HEK293 (cell line): ENCODE data around the gene HIGD1A.

Source experiments
- HOXD13 ChIP-seq: sonication (generic); formaldehyde crosslinking; IDR thresholded peaks from 2 replicates; pipeline ENCODE4 v1.8.0; 2022; ENCODE audit warnings: missing genetic modification reagents, borderline replicate concordance
- KLF10 ChIP-seq: fragments of 450-650 bp; IDR thresholded peaks from 2 replicates; pipeline ENCODE4 v1.5.1; 2018; ENCODE audit warnings: missing biosample characterization, mild to moderate bottlenecking, missing genetic modification characterization
- MYNN ChIP-seq: fragments of 450-650 bp; formaldehyde crosslinking; IDR thresholded peaks from 2 replicates; pipeline ENCODE4 v1.5.1; 2016; ENCODE audit warnings: missing biosample characterization, missing genetic modification characterization, borderline replicate concordance
- SALL2 ChIP-seq: fragments of 450-650 bp; formaldehyde crosslinking; IDR thresholded peaks from 2 replicates; pipeline ENCODE4 v1.5.0; 2017; ENCODE audit warnings: missing biosample characterization, mild to moderate bottlenecking, missing genetic modification characterization, borderline replicate concordance
- TRIM28 ChIP-seq: IDR thresholded peaks from 2 replicates; pipeline ENCODE4 v1.6.1; 2011; ENCODE audit warnings: low read length, control low read depth, borderline replicate concordance
- ZNF155 ChIP-seq: fragments of 450-650 bp; formaldehyde crosslinking; IDR thresholded peaks from 2 replicates; pipeline ENCODE4 v1.5.1; 2016; ENCODE audit warnings: missing biosample characterization, missing genetic modification characterization
- ZNF239 ChIP-seq: fragments of 450-650 bp; formaldehyde crosslinking; IDR thresholded peaks from 2 replicates; pipeline ENCODE4 v1.5.1; 2016; ENCODE audit warnings: missing biosample characterization, missing genetic modification characterization
- ZNF274 ChIP-seq, 2 experiments: fragments of 200-500 bp in 1 of 2; fragments of 450-650 bp in 1 of 2; sonication (Bioruptor generic) in 1 of 2; formaldehyde crosslinking in 1 of 2; IDR thresholded peaks; 2 replicates each; pipeline versions ENCODE4 v1.5.1 to v1.6.1; 2014 to 2016; ENCODE audit warnings: borderline replicate concordance in 1 of 2, inconsistent platforms in 1 of 2, low read length in 1 of 2, missing biosample characterization in 1 of 2, missing genetic modification characterization in 1 of 2
- TF ChIP-seq, protein P1 (sequence below): fragments of 450-650 bp; formaldehyde crosslinking; IDR thresholded peaks from 2 replicates; pipeline ENCODE4 v1.5.1; 2016; ENCODE audit warnings: missing biosample characterization, missing genetic modification characterization
- TF ChIP-seq, protein P2 (sequence below): fragments of 450-650 bp; formaldehyde crosslinking; IDR thresholded peaks from 2 replicates; pipeline ENCODE4 v1.5.1; 2016; ENCODE audit warnings: missing biosample characterization, missing genetic modification characterization
- TF ChIP-seq, protein P3 (sequence below): IDR thresholded peaks from 2 replicates; pipeline ENCODE4 v1.6.1; 2011; ENCODE audit warnings: mild to moderate bottlenecking, low read depth, low read length, borderline replicate concordance
- TF ChIP-seq, protein P4 (sequence below): fragments of 450-650 bp; formaldehyde crosslinking; IDR thresholded peaks from 2 replicates; pipeline ENCODE4 v1.5.1; 2016; ENCODE audit warnings: missing biosample characterization, missing genetic modification characterization

DNA sequence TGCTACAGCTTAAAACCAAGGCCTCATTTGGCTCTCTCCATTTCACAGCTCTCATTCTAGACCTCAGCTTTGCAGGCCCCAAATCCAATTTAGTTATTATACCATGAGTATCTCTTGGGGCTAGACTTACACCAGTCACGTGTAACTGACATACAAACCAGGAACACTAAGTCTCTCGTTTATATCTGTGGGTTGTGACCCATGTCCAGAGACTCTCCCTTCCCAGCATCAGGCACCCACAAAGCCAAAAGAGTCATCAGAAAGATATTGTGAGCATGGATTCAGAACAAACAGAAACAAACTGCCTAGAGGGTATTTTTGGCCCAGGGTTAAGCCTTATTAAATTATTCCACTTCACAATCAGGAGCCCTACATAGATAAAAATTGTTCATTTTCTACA, 25.6 kb downstream of the HIGD1A start:
- TF ChIP-seq, protein P1, sequence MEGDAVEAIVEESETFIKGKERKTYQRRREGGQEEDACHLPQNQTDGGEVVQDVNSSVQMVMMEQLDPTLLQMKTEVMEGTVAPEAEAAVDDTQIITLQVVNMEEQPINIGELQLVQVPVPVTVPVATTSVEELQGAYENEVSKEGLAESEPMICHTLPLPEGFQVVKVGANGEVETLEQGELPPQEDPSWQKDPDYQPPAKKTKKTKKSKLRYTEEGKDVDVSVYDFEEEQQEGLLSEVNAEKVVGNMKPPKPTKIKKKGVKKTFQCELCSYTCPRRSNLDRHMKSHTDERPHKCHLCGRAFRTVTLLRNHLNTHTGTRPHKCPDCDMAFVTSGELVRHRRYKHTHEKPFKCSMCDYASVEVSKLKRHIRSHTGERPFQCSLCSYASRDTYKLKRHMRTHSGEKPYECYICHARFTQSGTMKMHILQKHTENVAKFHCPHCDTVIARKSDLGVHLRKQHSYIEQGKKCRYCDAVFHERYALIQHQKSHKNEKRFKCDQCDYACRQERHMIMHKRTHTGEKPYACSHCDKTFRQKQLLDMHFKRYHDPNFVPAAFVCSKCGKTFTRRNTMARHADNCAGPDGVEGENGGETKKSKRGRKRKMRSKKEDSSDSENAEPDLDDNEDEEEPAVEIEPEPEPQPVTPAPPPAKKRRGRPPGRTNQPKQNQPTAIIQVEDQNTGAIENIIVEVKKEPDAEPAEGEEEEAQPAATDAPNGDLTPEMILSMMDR (tag by site-specific recombination) = no peak
- TF ChIP-seq, protein P2, sequence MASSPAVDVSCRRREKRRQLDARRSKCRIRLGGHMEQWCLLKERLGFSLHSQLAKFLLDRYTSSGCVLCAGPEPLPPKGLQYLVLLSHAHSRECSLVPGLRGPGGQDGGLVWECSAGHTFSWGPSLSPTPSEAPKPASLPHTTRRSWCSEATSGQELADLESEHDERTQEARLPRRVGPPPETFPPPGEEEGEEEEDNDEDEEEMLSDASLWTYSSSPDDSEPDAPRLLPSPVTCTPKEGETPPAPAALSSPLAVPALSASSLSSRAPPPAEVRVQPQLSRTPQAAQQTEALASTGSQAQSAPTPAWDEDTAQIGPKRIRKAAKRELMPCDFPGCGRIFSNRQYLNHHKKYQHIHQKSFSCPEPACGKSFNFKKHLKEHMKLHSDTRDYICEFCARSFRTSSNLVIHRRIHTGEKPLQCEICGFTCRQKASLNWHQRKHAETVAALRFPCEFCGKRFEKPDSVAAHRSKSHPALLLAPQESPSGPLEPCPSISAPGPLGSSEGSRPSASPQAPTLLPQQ = no peak
- TF ChIP-seq ZNF274 (IDR thresholded peaks at IDR 0.05; ENCODE audit: low read length) (no peak), ZNF274 (tag by site-specific recombination; IDR thresholded peaks at IDR 0.05; ENCODE audit: borderline replicate concordance) (no peak), ZNF155 (no peak), SALL2 (no peak), HOXD13 (CRISPR knock-in tag) (no peak), ZNF239 (tag by site-specific recombination) (no peak), MYNN (tag by site-specific recombination) (no peak), KLF10 (no peak), TRIM28 (no peak)
- TF ChIP-seq, protein P3, sequence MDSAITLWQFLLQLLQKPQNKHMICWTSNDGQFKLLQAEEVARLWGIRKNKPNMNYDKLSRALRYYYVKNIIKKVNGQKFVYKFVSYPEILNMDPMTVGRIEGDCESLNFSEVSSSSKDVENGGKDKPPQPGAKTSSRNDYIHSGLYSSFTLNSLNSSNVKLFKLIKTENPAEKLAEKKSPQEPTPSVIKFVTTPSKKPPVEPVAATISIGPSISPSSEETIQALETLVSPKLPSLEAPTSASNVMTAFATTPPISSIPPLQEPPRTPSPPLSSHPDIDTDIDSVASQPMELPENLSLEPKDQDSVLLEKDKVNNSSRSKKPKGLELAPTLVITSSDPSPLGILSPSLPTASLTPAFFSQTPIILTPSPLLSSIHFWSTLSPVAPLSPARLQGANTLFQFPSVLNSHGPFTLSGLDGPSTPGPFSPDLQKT = no peak
- TF ChIP-seq, protein P4, sequence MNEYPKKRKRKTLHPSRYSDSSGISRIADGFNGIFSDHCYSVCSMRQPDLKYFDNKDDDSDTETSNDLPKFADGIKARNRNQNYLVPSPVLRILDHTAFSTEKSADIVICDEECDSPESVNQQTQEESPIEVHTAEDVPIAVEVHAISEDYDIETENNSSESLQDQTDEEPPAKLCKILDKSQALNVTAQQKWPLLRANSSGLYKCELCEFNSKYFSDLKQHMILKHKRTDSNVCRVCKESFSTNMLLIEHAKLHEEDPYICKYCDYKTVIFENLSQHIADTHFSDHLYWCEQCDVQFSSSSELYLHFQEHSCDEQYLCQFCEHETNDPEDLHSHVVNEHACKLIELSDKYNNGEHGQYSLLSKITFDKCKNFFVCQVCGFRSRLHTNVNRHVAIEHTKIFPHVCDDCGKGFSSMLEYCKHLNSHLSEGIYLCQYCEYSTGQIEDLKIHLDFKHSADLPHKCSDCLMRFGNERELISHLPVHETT (tag by site-specific recombination) = no peak
